CD14-positive monocyte (primary cell): ENCODE results near the gene ANKRD44. TPM values are rescaled to one million over a fixed set of nuclear protein-coding genes. Genes with fewer than 3 reads are reported as not detected.

ENCODE experiments used
- DNase-seq, 3 donors: peaks; one replicate each; pipeline ENCODE4 v3.0.0-alpha.2; 2011 to 2022
- H2AFZ ChIP-seq: 2 replicates; pipeline ENCODE4 v1.6.0; 2012; ENCODE audit warnings: mild to moderate bottlenecking, low read depth, low read length, inconsistent platforms; ENCODE audit not compliant: insufficient read depth, poor library complexity, severe bottlenecking
- H3K27ac ChIP-seq, 2 donors: 1 replicate in 1 of 2; 2 replicates in 1 of 2; pipeline ENCODE4 v1.5.1; 2012 to 2013; ENCODE audit warnings: low read length in 2 of 2, control low read depth in 1 of 2, inconsistent platforms in 1 of 2, low read depth in 1 of 2, mild to moderate bottlenecking in 1 of 2
- H3K27me3 ChIP-seq, 2 donors: one replicate each; pipeline versions ENCODE4 v1.6.0 to v1.6.1; 2011 to 2013; ENCODE audit warnings: low read length in 2 of 2; ENCODE audit not compliant: control insufficient read depth in 2 of 2, insufficient read depth in 2 of 2
- H3K36me3 ChIP-seq, 2 donors: replicated peaks in 1 of 2; 1 replicate in 1 of 2; 2 replicates in 1 of 2; pipeline versions ENCODE4 v1.5.1 to v1.6.1; 2012 to 2013; ENCODE audit warnings: low read length in 2 of 2, control low read depth in 1 of 2, inconsistent platforms in 1 of 2, mild to moderate bottlenecking in 1 of 2; ENCODE audit not compliant: insufficient read depth in 2 of 2, control insufficient read depth in 1 of 2
- H3K4me1 ChIP-seq, 2 donors: 1 replicate in 1 of 2; 2 replicates in 1 of 2; pipeline versions ENCODE4 v1.5.1 to v1.6.1; 2012 to 2013; ENCODE audit warnings: low read length in 2 of 2, control low read depth in 1 of 2, inconsistent platforms in 1 of 2, mild to moderate bottlenecking in 1 of 2, moderate library complexity in 1 of 2; ENCODE audit not compliant: insufficient read depth in 2 of 2, control insufficient read depth in 1 of 2
- H3K4me2 ChIP-seq: replicated peaks from 2 replicates; pipeline ENCODE3; 2012; ENCODE audit warnings: low read length, moderate library complexity, mild to moderate bottlenecking; ENCODE audit not compliant: poor library complexity, severe bottlenecking; ENCODE audit errors: extremely low read depth
- H3K4me3 ChIP-seq, 3 experiments: fragments of 200-600 bp in 1 of 3; sonication (generic) in 1 of 3; replicated peaks in 1 of 3; 1 replicate in 2 of 3; 2 replicates in 1 of 3; pipeline ENCODE4 v1.5.1; 2011 to 2013; ENCODE audit warnings: low read length in 3 of 3, mild to moderate bottlenecking in 3 of 3, control low read depth in 2 of 3, low read depth in 2 of 3, inconsistent platforms in 1 of 3, moderate library complexity in 1 of 3
- H3K79me2 ChIP-seq: 2 replicates; pipeline ENCODE4 v1.6.0; 2012; ENCODE audit warnings: mild to moderate bottlenecking, control low read depth, inconsistent platforms, low read length, moderate library complexity; ENCODE audit not compliant: insufficient read depth
- H3K9ac ChIP-seq: 2 replicates; pipeline ENCODE4 v1.6.0; 2017; ENCODE audit warnings: low read length, mild to moderate bottlenecking; ENCODE audit not compliant: insufficient read depth, poor library complexity, severe bottlenecking
- H3K9me3 ChIP-seq, 2 donors: replicated peaks in 1 of 2; 1 replicate in 1 of 2; 2 replicates in 1 of 2; pipeline versions ENCODE4 v1.5.1 to v1.6.1; 2012 to 2013; ENCODE audit warnings: low read length in 2 of 2, control low read depth in 1 of 2; ENCODE audit not compliant: control insufficient read depth in 1 of 2, insufficient read depth in 1 of 2
- H4K20me1 ChIP-seq: 2 replicates; pipeline ENCODE4 v1.6.0; 2012; ENCODE audit warnings: mild to moderate bottlenecking, low read length, control low read depth, moderate library complexity; ENCODE audit not compliant: insufficient read depth
- H3K27ac Mint-ChIP-seq, 7 donors: one replicate each; pipeline ENCODE4 v1.8.0; 2020; ENCODE audit warnings: mild to moderate bottlenecking in 7 of 7, mixed read lengths in 7 of 7, moderate library complexity in 6 of 7, inconsistent platforms in 2 of 7
- H3K27me3 Mint-ChIP-seq, 3 donors: one replicate each; pipeline ENCODE4 v1.8.0; 2021 to 2022; ENCODE audit warnings: low read depth in 3 of 3, mild to moderate bottlenecking in 3 of 3, mixed read lengths in 3 of 3, moderate library complexity in 3 of 3, inconsistent platforms in 1 of 3
- H3K36me3 Mint-ChIP-seq, 2 donors: one replicate each; pipeline ENCODE4 v1.8.0; 2020; ENCODE audit warnings: mixed read lengths in 2 of 2, inconsistent platforms in 1 of 2, mild to moderate bottlenecking in 1 of 2
- H3K4me1 Mint-ChIP-seq: one replicate; pipeline ENCODE4 v1.8.0; 2020; ENCODE audit warnings: mild to moderate bottlenecking, mixed read lengths
- H3K4me3 Mint-ChIP-seq, 2 donors: one replicate each; pipeline ENCODE4 v1.8.0; 2020; ENCODE audit warnings: mild to moderate bottlenecking in 2 of 2, mixed read lengths in 2 of 2, moderate library complexity in 1 of 2
- H3K9me3 Mint-ChIP-seq, 7 donors: one replicate each; pipeline ENCODE4 v1.8.0; 2020 to 2022; ENCODE audit warnings: mixed read lengths in 7 of 7, mild to moderate bottlenecking in 6 of 7, moderate library complexity in 6 of 7, inconsistent platforms in 2 of 7
- WGBS: methylation state at CpG from one replicate; pipeline ENCODE4 v1.1.5; 2013; ENCODE audit warnings: missing lambda C conversion rate; ENCODE audit not compliant: insufficient coverage; 5-methylcytosine and 5-hydroxymethylcytosine counted together
- intact Hi-C, 2 donors: fragments of 100-400 bp; cut with micrococcal nuclease; formaldehyde crosslinking; loops; one replicate each; pipeline versions ENCODE4 v1.15.0 to v1.15.1; 2023
- polyA plus RNA-seq, 3 donors: library from polyadenylated mRNA; depleted of rRNA in 1 of 3; unstranded in 2 of 3; stranded (reverse) in 1 of 3; fragments of 300-500 nt in 2 of 3; fragments of >200 nt in 1 of 3; fragmentation: Illumina TruSeq in 2 of 3; gene quantifications; 1 replicate in 2 of 3; 2 replicates in 1 of 3; pipeline ENCODE4 v1.2.3, GENCODE V29; 2012 to 2021
- TF ChIP-seq, protein P1 (sequence below): fragments of 200-600 bp; IDR thresholded peaks from one replicate; pipeline ENCODE4 v1.8.0; 2022; ENCODE audit warnings: antibody characterized with exemption, mild to moderate bottlenecking

Gene ANKRD44
- polyA plus RNA-seq, 3 donors, result 55.7 to 91.9 (median 64.9) TPM

- Mint-ChIP-seq H3K27me3 (no peaks in the 10 kb centered on the region), H3K4me3 (no peak overlapping the region), H3K9me3 (peaks cover 0 to 2% (median 0%) of the 10 kb centered on the region in 7 donors), H3K4me1 (peaks cover 69% of the 10 kb centered on the region), H3K27ac (peak overlapping the region in 4 of 7 donors; percentile 2 to 98 (median 94)), H3K36me3 (peaks cover 4 to 8% of the 10 kb centered on the region in 2 donors)
- Histone ChIP-seq H3K79me2 (peaks cover 99% of the 10 kb centered on the region), H3K4me2 (no peak overlapping the region), H3K4me1 (peaks cover 59 to 70% of the 10 kb centered on the region in 2 donors), H4K20me1 (peaks cover 57% of the 10 kb centered on the region), H3K27ac (peak overlapping the region in 1 of 2 donors; percentile 86), H3K4me3 (no peak overlapping the region), H3K9ac (no peak overlapping the region), H3K27me3 (no peaks in the 10 kb centered on the region), H3K9me3 (no peaks in the 10 kb centered on the region), H3K36me3 (no peaks in the 10 kb centered on the region), H2AFZ (no peak overlapping the region)
- WGBS, result no CpG with 5 or more reads among the region's 2 CpGs
- TF ChIP-seq, protein P1, sequence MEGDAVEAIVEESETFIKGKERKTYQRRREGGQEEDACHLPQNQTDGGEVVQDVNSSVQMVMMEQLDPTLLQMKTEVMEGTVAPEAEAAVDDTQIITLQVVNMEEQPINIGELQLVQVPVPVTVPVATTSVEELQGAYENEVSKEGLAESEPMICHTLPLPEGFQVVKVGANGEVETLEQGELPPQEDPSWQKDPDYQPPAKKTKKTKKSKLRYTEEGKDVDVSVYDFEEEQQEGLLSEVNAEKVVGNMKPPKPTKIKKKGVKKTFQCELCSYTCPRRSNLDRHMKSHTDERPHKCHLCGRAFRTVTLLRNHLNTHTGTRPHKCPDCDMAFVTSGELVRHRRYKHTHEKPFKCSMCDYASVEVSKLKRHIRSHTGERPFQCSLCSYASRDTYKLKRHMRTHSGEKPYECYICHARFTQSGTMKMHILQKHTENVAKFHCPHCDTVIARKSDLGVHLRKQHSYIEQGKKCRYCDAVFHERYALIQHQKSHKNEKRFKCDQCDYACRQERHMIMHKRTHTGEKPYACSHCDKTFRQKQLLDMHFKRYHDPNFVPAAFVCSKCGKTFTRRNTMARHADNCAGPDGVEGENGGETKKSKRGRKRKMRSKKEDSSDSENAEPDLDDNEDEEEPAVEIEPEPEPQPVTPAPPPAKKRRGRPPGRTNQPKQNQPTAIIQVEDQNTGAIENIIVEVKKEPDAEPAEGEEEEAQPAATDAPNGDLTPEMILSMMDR, result no peak
- intact Hi-C loops, result loop anchor here in 1 of 2 donors (5.0 kb wide), 1 partner anchor 90 kb away; no protein-coding TSS in a partner anchor
- no peak for DNase-seq
Observed at GRCh38 chr2:197217541-197217940, 93.0 kb downstream of the ANKRD44 start.

DNA sequence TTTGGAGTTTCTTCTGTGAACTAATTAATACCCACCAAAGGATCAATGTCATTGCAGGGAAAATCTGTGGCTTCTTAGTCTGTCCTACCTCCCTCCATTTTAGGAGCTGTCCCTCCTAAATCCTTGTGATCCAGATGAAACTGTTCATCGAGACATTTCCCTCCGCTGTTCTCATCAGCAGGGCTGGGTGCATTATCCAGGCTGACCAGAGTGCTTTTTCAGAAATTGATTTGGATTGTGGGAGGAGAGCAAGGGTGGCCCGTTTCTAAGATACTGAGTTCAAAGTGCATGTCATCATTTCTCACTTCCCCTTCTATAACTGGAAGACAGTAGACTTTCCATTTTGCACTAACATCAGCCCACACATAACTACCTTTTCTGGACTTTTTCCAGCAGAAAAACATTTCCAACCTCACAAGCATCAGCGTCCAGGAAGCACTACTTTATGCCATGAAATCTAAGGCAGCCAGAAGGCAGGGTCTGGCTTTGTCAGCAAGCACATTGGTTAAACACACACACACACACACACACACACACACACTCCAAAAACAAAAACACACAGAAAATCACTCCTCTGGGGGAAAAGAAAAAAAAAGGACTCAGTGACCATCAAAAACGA is 94.1 kb downstream of the ANKRD44 start:
- Histone ChIP-seq H3K9ac (no peak overlapping the region), H3K4me2 (peak overlapping the region; percentile 67), H3K36me3 (no peaks in the 10 kb centered on the region), H3K79me2 (peaks cover 99% of the 10 kb centered on the region), H3K27me3 (no peaks in the 10 kb centered on the region), H3K27ac (peak overlapping the region; percentile 37 to 86), H4K20me1 (peaks cover 57% of the 10 kb centered on the region), H2AFZ (no peak overlapping the region), H3K4me3 (peak overlapping the region in 1 of 3 experiments; percentile 56), H3K4me1 (peaks cover 69 to 80% of the 10 kb centered on the region in 2 donors), H3K9me3 (no peaks in the 10 kb centered on the region)
- peaks cover 73% of the 10 kb centered on the region for H3K4me1 Mint-ChIP-seq
- peaks cover 0 to 2% (median 0%) of the 10 kb centered on the region in 7 donors for H3K9me3 Mint-ChIP-seq
- peak; percentile 44 to 65 (median 59) for DNase-seq
- peak overlapping the region; percentile 63 to 84 for H3K4me3 Mint-ChIP-seq
- TF ChIP-seq, protein P1, result no peak
- intact Hi-C loops, result loop anchor here in 1 of 2 donors (5.0 kb wide), 1 partner anchor 91 kb away; no protein-coding TSS in a partner anchor
- H3K27me3 Mint-ChIP-seq, result no peaks in the 10 kb centered on the region
- 0% methylated on average over 1 of the region's 5 CpGs for WGBS
- peak overlapping the region; percentile 91 to 99 (median 97) for H3K27ac Mint-ChIP-seq
- H3K36me3 Mint-ChIP-seq, result peaks cover 3 to 13% of the 10 kb centered on the region in 2 donors
